ENCODE results near the gene TIMP2.

Gene TIMP2

GRCh38 chr17:78820841-78821240 lies 104.3 kb downstream of the TIMP2 start:
- in situ Hi-C loops (cut with HindIII; ENCODE audit: low sequenced_read_pairs) = no loop called here
- no peak for TF ChIP-seq CTCF (IDR thresholded peaks at IDR 0.05; ENCODE audit: low read depth, low read length, missing control alignments)
- no peak for DNase-seq (ENCODE audit: low read depth)
- H3K4me3 ChIP-seq (ENCODE audit: low read depth, low read length) = no peak overlapping the region

- TF ChIP-seq CTCF (IDR thresholded peaks at IDR 0.05; ENCODE audit: low read depth, low read length, missing control alignments) = no peak
- in situ Hi-C loops (cut with HindIII; ENCODE audit: low sequenced_read_pairs) = no loop called here
- no peak for DNase-seq (ENCODE audit: low read depth)
- no peak overlapping the region for H3K4me3 ChIP-seq (ENCODE audit: low read depth, low read length)
Observed at GRCh38 chr17:78819806-78820792, 105.1 kb downstream of the TIMP2 start.

- H3K4me3 ChIP-seq (ENCODE audit: low read depth, low read length) = no peak overlapping the region
- TF ChIP-seq CTCF (IDR thresholded peaks at IDR 0.05; ENCODE audit: low read depth, low read length, missing control alignments) = no peak
- DNase-seq (ENCODE audit: low read depth) = no peak
- in situ Hi-C loops (cut with HindIII; ENCODE audit: low sequenced_read_pairs) = no loop called here
Observed at GRCh38 chr17:78819402-78819801, 105.8 kb downstream of the TIMP2 start.

GRCh38 chr17:78818932-78819331 lies 106.3 kb downstream of the TIMP2 start:
- TF ChIP-seq CTCF (IDR thresholded peaks at IDR 0.05; ENCODE audit: low read depth, low read length, missing control alignments) = no peak
- in situ Hi-C loops (cut with HindIII; ENCODE audit: low sequenced_read_pairs) = no loop called here
- no peak for DNase-seq (ENCODE audit: low read depth)
- H3K4me3 ChIP-seq (ENCODE audit: low read depth, low read length) = no peak overlapping the region

GRCh38 chr17:78818152-78818846 lies 106.9 kb downstream of the TIMP2 start:
- no peak for TF ChIP-seq CTCF (IDR thresholded peaks at IDR 0.05; ENCODE audit: low read depth, low read length, missing control alignments)
- no peak overlapping the region for H3K4me3 ChIP-seq (ENCODE audit: low read depth, low read length)
- DNase-seq (ENCODE audit: low read depth) = no peak
- in situ Hi-C loops (cut with HindIII; ENCODE audit: low sequenced_read_pairs) = no loop called here

- in situ Hi-C loops (cut with HindIII; ENCODE audit: low sequenced_read_pairs) = no loop called here
- no peak overlapping the region for H3K4me3 ChIP-seq (ENCODE audit: low read depth, low read length)
- no peak for DNase-seq (ENCODE audit: low read depth)
- no peak for TF ChIP-seq CTCF (IDR thresholded peaks at IDR 0.05; ENCODE audit: low read depth, low read length, missing control alignments)
Observed at GRCh38 chr17:78817123-78817522, 108.1 kb downstream of the TIMP2 start.
